ENCODE measurements around the gene ZNF592.

- no peak for TF ChIP-seq CTCF (IDR thresholded peaks at IDR 0.05 in 8 of 11, conservative IDR thresholded peaks at IDR 0.05 in 3 of 11)
- TF ChIP-seq POLR2A (IDR thresholded peaks at IDR 0.05) = no peak
- no peak for TF ChIP-seq POLR2AphosphoS5 (IDR thresholded peaks at IDR 0.05)
Measured at GRCh38 chr15:84834229-84834955, 86.0 kb downstream of the ZNF592 start.

Data from spleen (tissue), 7 donors.